Osteocyte (in vitro differentiated cells): ENCODE data around the gene DIP2C. TPM values are rescaled to one million over a fixed set of nuclear protein-coding genes. Genes with fewer than 3 reads are reported as not detected.
"Not testable (repeated sequence)": the region's sequence is repeated elsewhere in the genome, so short reads cannot be mapped to it uniquely, and the experiment has no call there.

Experiments used
- DNase-seq: peaks from one replicate; pipeline ENCODE4 v3.0.0; 2021; ENCODE audit warnings: mixed read lengths; ENCODE audit not compliant: unreplicated experiment; ENCODE audit errors: extremely low spot score
- H3K27ac Mint-ChIP-seq: one replicate; pipeline ENCODE4 v1.8.0; 2021; ENCODE audit warnings: mild to moderate bottlenecking, mixed read lengths; ENCODE audit not compliant: unreplicated experiment
- H3K27me3 Mint-ChIP-seq: one replicate; pipeline ENCODE4 v1.8.0; 2021; ENCODE audit warnings: mixed read lengths; ENCODE audit not compliant: unreplicated experiment
- H3K36me3 Mint-ChIP-seq: one replicate; pipeline ENCODE4 v1.8.0; 2021; ENCODE audit warnings: mixed read lengths; ENCODE audit not compliant: unreplicated experiment
- H3K4me1 Mint-ChIP-seq: one replicate; pipeline ENCODE4 v1.8.0; 2021; ENCODE audit warnings: mixed read lengths; ENCODE audit not compliant: unreplicated experiment
- H3K4me3 Mint-ChIP-seq: one replicate; pipeline ENCODE4 v1.8.0; 2021; ENCODE audit warnings: mild to moderate bottlenecking, moderate library complexity, mixed read lengths; ENCODE audit not compliant: unreplicated experiment
- H3K9me3 Mint-ChIP-seq: one replicate; pipeline ENCODE4 v1.8.0; 2021; ENCODE audit warnings: mixed read lengths; ENCODE audit not compliant: unreplicated experiment
- CTCF ChIP-seq: fragments of 200-600 bp; sonication (generic); IDR thresholded peaks from 2 replicates; pipeline ENCODE4 v1.5.0; 2021; ENCODE audit warnings: antibody characterized with exemption, mild to moderate bottlenecking, moderate library complexity
- total RNA-seq: library from RNA; stranded (reverse); gene quantifications from 2 replicates; pipeline ENCODE4 v1.2.1, GENCODE V29; 2021

Gene DIP2C
- total RNA-seq, 1 donor from 2014 or later, result 36.8 TPM

- H3K36me3 Mint-ChIP-seq, result no peaks in the 10 kb centered on the region
- H3K27ac Mint-ChIP-seq, result no peak overlapping the region
- H3K4me1 Mint-ChIP-seq, result peaks cover 20% of the 10 kb centered on the region
- H3K27me3 Mint-ChIP-seq, result no peaks in the 10 kb centered on the region
- H3K9me3 Mint-ChIP-seq, result no peaks in the 10 kb centered on the region
- no peak overlapping the region for H3K4me3 Mint-ChIP-seq
- no peak for TF ChIP-seq CTCF
- no peak for DNase-seq
Observed at GRCh38 chr10:533611-534010, 155.9 kb downstream of the DIP2C start.

DNA sequence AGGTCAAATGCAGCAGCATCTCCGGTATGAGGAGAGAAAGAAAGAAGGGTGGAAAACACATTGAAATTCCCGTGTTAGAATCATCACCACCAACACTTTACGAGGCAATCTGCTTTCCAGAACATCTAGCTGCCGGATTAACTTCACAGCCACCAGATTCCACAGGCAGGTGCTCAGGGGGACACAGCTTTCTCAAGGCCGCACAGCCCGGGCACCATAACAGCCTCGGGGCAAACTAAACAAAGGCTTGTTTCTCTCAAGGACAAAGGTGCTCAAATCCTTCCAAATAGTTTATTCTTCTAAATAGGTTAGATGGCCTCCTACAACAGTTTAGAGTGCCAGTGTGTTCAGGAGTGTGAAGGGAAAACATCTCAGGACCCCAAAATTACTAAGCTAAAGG lies 156.3 kb downstream of the DIP2C start:
- peaks cover 20% of the 10 kb centered on the region for H3K4me1 Mint-ChIP-seq
- H3K4me3 Mint-ChIP-seq, result no peak overlapping the region
- no peak overlapping the region for H3K27ac Mint-ChIP-seq
- no peak for DNase-seq
- no peaks in the 10 kb centered on the region for H3K9me3 Mint-ChIP-seq
- H3K27me3 Mint-ChIP-seq, result no peaks in the 10 kb centered on the region
- no peak for TF ChIP-seq CTCF
- no peaks in the 10 kb centered on the region for H3K36me3 Mint-ChIP-seq

DNA sequence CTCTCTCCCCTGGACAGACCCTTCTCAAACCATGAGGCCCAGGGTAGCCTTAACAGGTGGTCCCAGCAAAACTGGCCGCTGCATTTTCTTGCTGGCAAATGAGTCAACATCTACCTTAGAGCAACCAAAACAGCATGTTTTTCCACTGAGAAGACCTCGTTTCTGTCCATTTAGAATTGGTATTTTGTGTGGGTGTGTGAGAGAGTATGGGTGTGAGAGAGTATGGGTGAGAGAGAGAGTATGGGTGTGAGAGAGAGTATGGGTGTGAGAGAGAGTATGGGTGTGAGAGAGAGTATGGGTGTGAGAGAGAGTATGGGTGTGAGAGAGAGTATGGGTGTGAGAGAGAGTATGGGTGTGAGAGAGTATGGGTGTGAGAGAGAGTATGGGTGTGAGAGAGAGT lies 157.1 kb downstream of the DIP2C start:
- H3K9me3 Mint-ChIP-seq, H3K27ac Mint-ChIP-seq, H3K36me3 Mint-ChIP-seq, DNase-seq, H3K4me3 Mint-ChIP-seq, H3K27me3 Mint-ChIP-seq: not testable (repeated sequence)
- peaks cover 20% of the 10 kb centered on the region for H3K4me1 Mint-ChIP-seq

DNA sequence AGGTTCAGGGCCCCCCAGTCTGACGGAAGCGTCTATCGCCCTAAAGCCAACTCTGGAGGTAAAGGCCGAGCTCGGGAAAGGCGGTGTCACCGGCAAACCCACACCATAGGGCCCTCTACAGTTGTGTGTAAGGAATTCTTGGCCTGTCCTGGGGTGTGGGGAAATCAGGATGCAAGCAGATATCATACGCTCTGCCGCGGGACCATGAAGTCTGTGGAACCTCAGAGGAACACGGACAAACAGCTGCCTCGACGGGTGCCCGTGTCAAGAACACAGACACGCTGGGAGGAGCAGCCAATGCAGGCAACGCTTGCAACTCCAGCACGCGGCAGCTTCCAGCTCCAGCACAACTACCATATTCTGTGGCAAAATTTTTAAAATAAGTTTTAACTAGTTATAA lies 157.9 kb downstream of the DIP2C start:
- no peak overlapping the region for H3K27ac Mint-ChIP-seq
- TF ChIP-seq CTCF, result no peak
- no peaks in the 10 kb centered on the region for H3K36me3 Mint-ChIP-seq
- no peak for DNase-seq
- H3K4me1 Mint-ChIP-seq, result peaks cover 21% of the 10 kb centered on the region
- no peaks in the 10 kb centered on the region for H3K27me3 Mint-ChIP-seq
- no peaks in the 10 kb centered on the region for H3K9me3 Mint-ChIP-seq
- H3K4me3 Mint-ChIP-seq, result no peak overlapping the region

- Mint-ChIP-seq H3K4me1 (peaks cover 19% of the 10 kb centered on the region), H3K36me3 (no peaks in the 10 kb centered on the region), H3K4me3 (no peak overlapping the region), H3K9me3 (no peaks in the 10 kb centered on the region), H3K27me3 (no peaks in the 10 kb centered on the region), H3K27ac (no peak overlapping the region)
- TF ChIP-seq CTCF, result no peak
- DNase-seq, result no peak
Observed at GRCh38 chr10:530717-531116, 158.8 kb downstream of the DIP2C start.
